HepG2 (cell line): Measurements from ENCODE around the gene AMOTL1.

Experiments used
- ZC3H13 ChIP-seq: sonication (generic); formaldehyde crosslinking; IDR thresholded peaks from 2 replicates; pipeline ENCODE4 v1.8.1; 2023; ENCODE audit warnings: mild to moderate bottlenecking, missing genetic modification reagents, moderate library complexity
- TF ChIP-seq, protein P1 (sequence below): sonication (generic); formaldehyde crosslinking; IDR thresholded peaks from 2 replicates; pipeline ENCODE4 v1.5.0; 2020; ENCODE audit warnings: mild to moderate bottlenecking, missing genetic modification reagents, moderate library complexity

DNA sequence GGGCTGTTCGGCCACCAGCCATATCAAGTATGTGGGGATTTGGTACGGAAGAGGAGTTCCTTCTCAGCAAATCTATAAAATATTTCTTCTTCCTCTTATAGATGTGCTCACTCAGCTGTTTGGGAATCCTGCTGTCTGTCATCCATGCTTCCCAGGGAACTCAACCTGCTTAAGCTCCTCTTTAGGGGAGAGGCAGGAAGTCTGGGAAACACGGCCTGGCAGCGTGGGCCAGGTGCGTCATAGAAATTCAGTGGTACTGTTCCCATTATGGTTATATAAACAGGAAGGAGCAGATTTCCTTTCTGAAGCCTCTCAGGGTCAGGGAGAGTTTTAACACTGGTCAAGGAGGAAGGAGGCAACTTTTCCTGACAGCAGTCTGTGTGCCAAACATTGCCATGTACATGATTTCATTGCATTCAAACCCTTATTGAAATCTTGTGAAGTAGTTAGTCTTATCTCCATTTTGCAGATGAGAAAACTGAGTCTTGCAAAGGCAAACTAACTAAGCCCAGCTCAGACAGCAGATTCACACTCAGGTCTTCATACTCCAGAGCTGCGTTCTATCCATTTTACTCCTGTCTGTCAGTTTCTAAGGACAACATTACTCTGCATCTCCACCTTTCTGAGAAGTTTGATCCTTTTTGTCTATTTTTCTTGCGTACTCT lies 35.4 kb upstream of the AMOTL1 start:
- TF ChIP-seq ZC3H13 (CRISPR knock-in tag) = no peak
- TF ChIP-seq, protein P1, sequence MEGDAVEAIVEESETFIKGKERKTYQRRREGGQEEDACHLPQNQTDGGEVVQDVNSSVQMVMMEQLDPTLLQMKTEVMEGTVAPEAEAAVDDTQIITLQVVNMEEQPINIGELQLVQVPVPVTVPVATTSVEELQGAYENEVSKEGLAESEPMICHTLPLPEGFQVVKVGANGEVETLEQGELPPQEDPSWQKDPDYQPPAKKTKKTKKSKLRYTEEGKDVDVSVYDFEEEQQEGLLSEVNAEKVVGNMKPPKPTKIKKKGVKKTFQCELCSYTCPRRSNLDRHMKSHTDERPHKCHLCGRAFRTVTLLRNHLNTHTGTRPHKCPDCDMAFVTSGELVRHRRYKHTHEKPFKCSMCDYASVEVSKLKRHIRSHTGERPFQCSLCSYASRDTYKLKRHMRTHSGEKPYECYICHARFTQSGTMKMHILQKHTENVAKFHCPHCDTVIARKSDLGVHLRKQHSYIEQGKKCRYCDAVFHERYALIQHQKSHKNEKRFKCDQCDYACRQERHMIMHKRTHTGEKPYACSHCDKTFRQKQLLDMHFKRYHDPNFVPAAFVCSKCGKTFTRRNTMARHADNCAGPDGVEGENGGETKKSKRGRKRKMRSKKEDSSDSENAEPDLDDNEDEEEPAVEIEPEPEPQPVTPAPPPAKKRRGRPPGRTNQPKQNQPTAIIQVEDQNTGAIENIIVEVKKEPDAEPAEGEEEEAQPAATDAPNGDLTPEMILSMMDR (CRISPR knock-in tag) = no peak
